ENCODE measurements around the gene GABRG3. TPM values are rescaled to one million over a fixed set of nuclear protein-coding genes. Genes with fewer than 3 reads are reported as not detected.

The GABRG3 gene
- total and polyA plus RNA-seq, 2 donors (not counting 3 experiments of a cell fraction or from before 2014, with no cell fraction given): not detected

DNA sequence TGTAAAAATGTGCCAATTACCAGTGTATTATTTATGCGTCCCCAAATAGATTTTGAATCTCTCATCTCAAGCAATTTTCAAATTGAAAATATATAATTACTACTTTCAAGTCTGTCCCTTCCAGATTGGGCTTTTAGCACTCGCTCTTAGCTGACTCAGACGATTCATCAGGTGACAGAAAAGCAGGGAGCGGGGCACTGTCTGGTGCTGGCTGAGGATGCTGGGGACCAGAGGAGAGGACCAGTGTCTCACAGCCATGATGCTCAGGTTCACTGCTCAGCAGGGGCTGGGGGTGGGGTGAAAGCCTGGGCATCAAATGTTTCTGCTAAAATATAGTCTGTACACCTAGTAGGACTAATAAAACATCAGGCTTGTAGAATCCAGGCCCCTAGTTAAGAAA, 199.9 kb downstream of the GABRG3 start:
- Histone ChIP-seq H3K4me3 (replicated peaks in 1 of 3; ENCODE audit: insufficient read depth in 1 of 3, low read depth in 1 of 3, low read length in 3 of 3) (no peak overlapping the region), H3K9me3 (replicated peaks; ENCODE audit: control insufficient read depth, insufficient read depth, low read length) (peaks cover 6% of the 10 kb centered on the region), H3K4me2 (ENCODE audit: insufficient read depth, low read length) (no peak overlapping the region), H3K27ac (ENCODE audit: insufficient read depth, low read depth, low read length) (no peak overlapping the region), H3K9ac (replicated peaks; ENCODE audit: extremely low read depth, insufficient read depth, low read length) (no peak overlapping the region), H2AFZ (ENCODE audit: low read depth, low read length) (no peak overlapping the region), H3K27me3 (ENCODE audit: control insufficient read depth in 2 of 2, insufficient read depth in 2 of 2, low read length in 2 of 2) (no peaks in the 10 kb centered on the region), H3K9me1 (replicated peaks; ENCODE audit: control insufficient read depth, extremely low read depth, insufficient read depth, low read length) (no peaks in the 10 kb centered on the region), H3K79me2 (ENCODE audit: control insufficient read depth, insufficient read depth, low read length) (no peaks in the 10 kb centered on the region), H4K20me1 (replicated peaks; ENCODE audit: control insufficient read depth, extremely low read depth, insufficient read depth, low read length) (no peaks in the 10 kb centered on the region), H3K4me1 (ENCODE audit: control insufficient read depth, extremely low read depth, insufficient read depth, low read length) (no peaks in the 10 kb centered on the region), H3K36me3 (ENCODE audit: control insufficient read depth in 2 of 2, extremely low read depth in 1 of 2, insufficient read depth in 2 of 2, low read length in 2 of 2) (no peaks in the 10 kb centered on the region)
- dilution Hi-C loops (cut with MboI; ENCODE audit: extremely low pct_ligation_motif_present, low sequenced_read_pairs) (no loop called here), intact Hi-C loops (cut with micrococcal nuclease) (no loop called here)
- FAIRE-seq: no peak
- DNase-seq (ENCODE audit: low read depth, low spot score): no peak
- TF ChIP-seq, protein P1, sequence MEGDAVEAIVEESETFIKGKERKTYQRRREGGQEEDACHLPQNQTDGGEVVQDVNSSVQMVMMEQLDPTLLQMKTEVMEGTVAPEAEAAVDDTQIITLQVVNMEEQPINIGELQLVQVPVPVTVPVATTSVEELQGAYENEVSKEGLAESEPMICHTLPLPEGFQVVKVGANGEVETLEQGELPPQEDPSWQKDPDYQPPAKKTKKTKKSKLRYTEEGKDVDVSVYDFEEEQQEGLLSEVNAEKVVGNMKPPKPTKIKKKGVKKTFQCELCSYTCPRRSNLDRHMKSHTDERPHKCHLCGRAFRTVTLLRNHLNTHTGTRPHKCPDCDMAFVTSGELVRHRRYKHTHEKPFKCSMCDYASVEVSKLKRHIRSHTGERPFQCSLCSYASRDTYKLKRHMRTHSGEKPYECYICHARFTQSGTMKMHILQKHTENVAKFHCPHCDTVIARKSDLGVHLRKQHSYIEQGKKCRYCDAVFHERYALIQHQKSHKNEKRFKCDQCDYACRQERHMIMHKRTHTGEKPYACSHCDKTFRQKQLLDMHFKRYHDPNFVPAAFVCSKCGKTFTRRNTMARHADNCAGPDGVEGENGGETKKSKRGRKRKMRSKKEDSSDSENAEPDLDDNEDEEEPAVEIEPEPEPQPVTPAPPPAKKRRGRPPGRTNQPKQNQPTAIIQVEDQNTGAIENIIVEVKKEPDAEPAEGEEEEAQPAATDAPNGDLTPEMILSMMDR (IDR thresholded peaks at IDR 0.05; ENCODE audit: extremely low read depth in 1 of 2, insufficient read depth in 1 of 2, low read depth in 1 of 2, low read length in 2 of 2): no peak
- TF ChIP-seq JUN (IDR thresholded peaks at IDR 0.05; ENCODE audit: borderline replicate concordance, insufficient read depth, insufficient read length, low read depth) (no peak), POLR2AphosphoS5 (IDR thresholded peaks at IDR 0.05; ENCODE audit: insufficient read depth, low read depth, low read length) (no peak), POLR2A (IDR thresholded peaks at IDR 0.05; ENCODE audit: low read depth, low read length) (no peak), EZH2 (IDR thresholded peaks at IDR 0.05; ENCODE audit: borderline replicate concordance, low read depth, low read length, severe bottlenecking) (no peak), MAX (IDR thresholded peaks at IDR 0.05; ENCODE audit: insufficient read depth, insufficient read length) (no peak), MYC (IDR thresholded peaks at IDR 0.05; ENCODE audit: low read depth, low read length) (no peak), FOS (IDR thresholded peaks at IDR 0.05; ENCODE audit: borderline replicate concordance, insufficient read depth, low read length) (no peak), GATA2 (IDR thresholded peaks at IDR 0.05; ENCODE audit: insufficient read depth, insufficient read length, low read depth, low read length) (no peak)
- POLR2A ChIA-PET: no interaction called here
- BruUV-seq (replicated peaks): no TSS peak
- CTCF ChIA-PET: no interaction called here

Measured in endothelial cell of umbilical vein (primary cell).